HepG2 (cell line): ENCODE results near the gene CSNK1E. TPM values are rescaled to one million over a fixed set of nuclear protein-coding genes. Genes with fewer than 3 reads are reported as not detected.

Source experiments
- CHCHD3 ChIP-seq: sonication (generic); formaldehyde crosslinking; IDR thresholded peaks from 2 replicates; pipeline ENCODE4 v1.8.0; 2022; ENCODE audit warnings: mild to moderate bottlenecking, missing genetic modification reagents, moderate library complexity
- DPF2 ChIP-seq: sonication (generic); formaldehyde crosslinking; IDR thresholded peaks from 2 replicates; pipeline ENCODE4 v1.4.0; 2020; ENCODE audit warnings: mild to moderate bottlenecking, low read depth, missing genetic modification reagents, borderline replicate concordance
- EP300 ChIP-seq, 3 experiments: sonication (generic) in 1 of 3; formaldehyde crosslinking in 1 of 3; IDR thresholded peaks; 2 replicates each; pipeline versions ENCODE4 v1.5.1 to v1.6.1; 2011 to 2020; ENCODE audit warnings: low read depth in 2 of 3, low read length in 2 of 3, borderline replicate concordance in 1 of 3, improper control_type of control experiment in 1 of 3, mild to moderate bottlenecking in 1 of 3, missing genetic modification reagents in 1 of 3, moderate library complexity in 1 of 3
- HMG20A ChIP-seq: IDR thresholded peaks from 2 replicates; pipeline ENCODE4 v1.6.1; 2016; ENCODE audit warnings: borderline replicate concordance
- HMGA1 ChIP-seq: sonication (generic); formaldehyde crosslinking; conservative IDR thresholded peaks from 2 replicates; pipeline ENCODE4 v1.4.0; 2020; ENCODE audit warnings: missing genetic modification reagents
- LCORL ChIP-seq, 2 experiments: fragments of 450-650 bp in 1 of 2; sonication (generic) in 1 of 2; formaldehyde crosslinking in 1 of 2; IDR thresholded peaks; 2 replicates each; pipeline versions ENCODE4 v1.5.0 to v1.6.1; 2017 to 2020; ENCODE audit warnings: antibody characterized with exemption in 1 of 2, missing genetic modification reagents in 1 of 2
- MEIS2 ChIP-seq: sonication (generic); formaldehyde crosslinking; IDR thresholded peaks from 2 replicates; pipeline ENCODE4 v1.9.0; 2021; ENCODE audit warnings: mild to moderate bottlenecking, missing genetic modification reagents
- NFIB ChIP-seq: sonication (generic); formaldehyde crosslinking; IDR thresholded peaks from 2 replicates; pipeline ENCODE4 v1.9.0; 2021; ENCODE audit warnings: missing genetic modification reagents, mild to moderate bottlenecking, borderline replicate concordance
- SNAPC2 ChIP-seq: sonication (generic); formaldehyde crosslinking; IDR thresholded peaks from 2 replicates; pipeline ENCODE4 v1.8.1; 2022; ENCODE audit warnings: mild to moderate bottlenecking, missing genetic modification reagents
- TEAD3 ChIP-seq: optimal IDR thresholded peaks from 2 replicates; pipeline ENCODE3; 2016; ENCODE audit warnings: borderline replicate concordance
- YY1 ChIP-seq: IDR thresholded peaks from 2 replicates; pipeline ENCODE4 v1.6.1; 2011; ENCODE audit warnings: low read length, low read depth, moderate library complexity, mild to moderate bottlenecking; ENCODE audit not compliant: insufficient read depth, insufficient replicate concordance
- ZBTB8A ChIP-seq: sonication (generic); formaldehyde crosslinking; IDR thresholded peaks from 2 replicates; pipeline ENCODE4 v1.4.0; 2020; ENCODE audit warnings: mild to moderate bottlenecking, low read depth, missing genetic modification reagents, borderline replicate concordance
- ZNF224 ChIP-seq: sonication (generic); formaldehyde crosslinking; IDR thresholded peaks from 2 replicates; pipeline ENCODE4 v1.5.0; 2020; ENCODE audit warnings: mild to moderate bottlenecking, missing genetic modification reagents
- ZNF260 ChIP-seq: sonication (generic); formaldehyde crosslinking; IDR thresholded peaks from 2 replicates; pipeline ENCODE4 v1.4.0; 2020; ENCODE audit warnings: missing genetic modification reagents, low read depth, mild to moderate bottlenecking, borderline replicate concordance
- ZNF274 ChIP-seq: sonication (generic); formaldehyde crosslinking; IDR thresholded peaks from 2 replicates; pipeline ENCODE4 v1.5.1; 2020; ENCODE audit warnings: mild to moderate bottlenecking, missing genetic modification reagents
- ZNF362 ChIP-seq: sonication (generic); formaldehyde crosslinking; IDR thresholded peaks from 2 replicates; pipeline ENCODE4 v1.4.0; 2020; ENCODE audit warnings: missing genetic modification reagents, mild to moderate bottlenecking, borderline replicate concordance
- ZNF703 ChIP-seq: sonication (generic); formaldehyde crosslinking; IDR thresholded peaks from 2 replicates; pipeline ENCODE4 v1.5.1; 2020; ENCODE audit warnings: missing genetic modification reagents, mild to moderate bottlenecking, moderate library complexity, borderline replicate concordance
- ZNF747 ChIP-seq: sonication (generic); formaldehyde crosslinking; IDR thresholded peaks from 2 replicates; pipeline ENCODE4 v1.8.1; 2023; ENCODE audit warnings: missing genetic modification reagents, mild to moderate bottlenecking, borderline replicate concordance
- ZNF784 ChIP-seq: sonication (generic); formaldehyde crosslinking; IDR thresholded peaks from 2 replicates; pipeline ENCODE4 v1.5.1; 2020; ENCODE audit warnings: missing genetic modification reagents, mild to moderate bottlenecking, borderline replicate concordance
- ZNF883 ChIP-seq: sonication (generic); formaldehyde crosslinking; IDR thresholded peaks from 2 replicates; pipeline ENCODE4 v1.5.1; 2020; ENCODE audit warnings: mild to moderate bottlenecking, missing genetic modification reagents; ENCODE audit errors: not compliant biosample characterization
- ZZZ3 ChIP-seq: sonication (generic); formaldehyde crosslinking; IDR thresholded peaks from 2 replicates; pipeline ENCODE4 v1.4.0; 2020; ENCODE audit warnings: missing genetic modification reagents, mild to moderate bottlenecking, borderline replicate concordance
- polyA plus RNA-seq, 8 experiments: library from polyadenylated mRNA; depleted of rRNA in 3 of 8; stranded (reverse) in 7 of 8; unstranded in 1 of 8; fragments of >200 nt; fragmentation: Illumina TruSeq in 4 of 8; extraction: Trizol in 4 of 8; gene quantifications; 2 replicates each; pipeline versions ENCODE4 v1.2.1 to v1.2.3, GENCODE V29; 2011 to 2016; ENCODE audit warnings: low read depth in 4 of 8, missing spikeins in 1 of 8, mixed read lengths in 1 of 8; ENCODE audit not compliant: insufficient read depth in 1 of 8
- total RNA-seq, 5 experiments: library from RNA; depleted of rRNA; stranded (reverse); fragments of >200 nt; fragmentation: Illumina TruSeq; extraction: Trizol; gene quantifications; 2 replicates each; pipeline ENCODE4 v1.2.3, GENCODE V29; 2016; ENCODE audit warnings: low read depth in 1 of 5
- TF ChIP-seq, protein P1 (sequence below): IDR thresholded peaks from 2 replicates; pipeline ENCODE4 v1.6.1; 2016
- TF ChIP-seq, protein P2 (sequence below): sonication (generic); formaldehyde crosslinking; IDR thresholded peaks from 2 replicates; pipeline ENCODE4 v1.4.0; 2020; ENCODE audit warnings: mild to moderate bottlenecking, missing genetic modification reagents, borderline replicate concordance

CSNK1E gene
- total and polyA plus RNA-seq, 2 of the 13 experiments (the other 11 are each of a cell fraction or from before 2014, with no cell fraction given): 34.7 to 129 TPM

DNA sequence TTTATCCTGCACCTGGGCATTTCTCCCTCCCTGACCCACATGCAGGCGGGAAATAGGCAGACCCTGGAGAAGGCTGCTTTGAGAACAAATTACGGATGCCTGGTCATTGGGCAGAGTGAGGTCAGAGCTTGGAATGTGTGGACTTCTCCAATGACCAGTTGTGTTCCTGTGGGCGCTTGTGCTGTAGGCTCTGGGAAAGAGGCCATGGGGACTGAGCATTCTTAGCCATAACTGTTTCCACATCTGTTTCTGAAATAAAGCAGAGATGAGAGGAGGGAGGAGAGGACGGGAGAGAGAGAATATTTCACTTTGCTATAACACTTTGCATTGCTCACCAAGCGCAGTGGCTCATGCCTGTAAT lies 33.2 kb downstream of the CSNK1E start (continued):
- TF ChIP-seq ZNF883 (peak; percentile 30), HMGA1 (CRISPR knock-in tag) (no peak), HMG20A (CRISPR knock-in tag) (peak; percentile 6; the same call in 1 of the 2 replicates), ZNF747 (CRISPR knock-in tag) (no peak), SNAPC2 (CRISPR knock-in tag) (no peak), ZNF784 (CRISPR knock-in tag) (0 out of 2 replicates have a peak, but pooled peaks have one; percentile 5), CHCHD3 (no peak), LCORL (IDR thresholded peaks at IDR 0.05) (no peak), LCORL (CRISPR knock-in tag; IDR thresholded peaks at IDR 0.05) (peak; percentile 54; the same call in 1 of the 2 replicates), ZNF260 (CRISPR knock-in tag) (no peak), TEAD3 (CRISPR knock-in tag) (peak; percentile 53), DPF2 (CRISPR knock-in tag) (no peak), ZNF224 (no peak), ZNF703 (CRISPR knock-in tag) (no peak), ZNF362 (CRISPR knock-in tag) (no peak), ZBTB8A (CRISPR knock-in tag) (no peak), MEIS2 (CRISPR knock-in tag) (no peak), NFIB (CRISPR knock-in tag) (no peak), ZZZ3 (CRISPR knock-in tag) (no peak), YY1 (no peak), EP300 (IDR thresholded peaks at IDR 0.05; ENCODE audit: low read depth in 2 of 2, low read length in 2 of 2) (no peak), EP300 (CRISPR knock-in tag; IDR thresholded peaks at IDR 0.05; ENCODE audit: borderline replicate concordance) (no peak), ZNF274 (CRISPR knock-in tag) (no peak)
- TF ChIP-seq, protein P1, sequence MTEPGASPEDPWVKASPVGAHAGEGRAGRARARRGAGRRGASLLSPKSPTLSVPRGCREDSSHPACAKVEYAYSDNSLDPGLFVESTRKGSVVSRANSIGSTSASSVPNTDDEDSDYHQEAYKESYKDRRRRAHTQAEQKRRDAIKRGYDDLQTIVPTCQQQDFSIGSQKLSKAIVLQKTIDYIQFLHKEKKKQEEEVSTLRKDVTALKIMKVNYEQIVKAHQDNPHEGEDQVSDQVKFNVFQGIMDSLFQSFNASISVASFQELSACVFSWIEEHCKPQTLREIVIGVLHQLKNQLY (CRISPR knock-in tag): no peak
- TF ChIP-seq, protein P2, sequence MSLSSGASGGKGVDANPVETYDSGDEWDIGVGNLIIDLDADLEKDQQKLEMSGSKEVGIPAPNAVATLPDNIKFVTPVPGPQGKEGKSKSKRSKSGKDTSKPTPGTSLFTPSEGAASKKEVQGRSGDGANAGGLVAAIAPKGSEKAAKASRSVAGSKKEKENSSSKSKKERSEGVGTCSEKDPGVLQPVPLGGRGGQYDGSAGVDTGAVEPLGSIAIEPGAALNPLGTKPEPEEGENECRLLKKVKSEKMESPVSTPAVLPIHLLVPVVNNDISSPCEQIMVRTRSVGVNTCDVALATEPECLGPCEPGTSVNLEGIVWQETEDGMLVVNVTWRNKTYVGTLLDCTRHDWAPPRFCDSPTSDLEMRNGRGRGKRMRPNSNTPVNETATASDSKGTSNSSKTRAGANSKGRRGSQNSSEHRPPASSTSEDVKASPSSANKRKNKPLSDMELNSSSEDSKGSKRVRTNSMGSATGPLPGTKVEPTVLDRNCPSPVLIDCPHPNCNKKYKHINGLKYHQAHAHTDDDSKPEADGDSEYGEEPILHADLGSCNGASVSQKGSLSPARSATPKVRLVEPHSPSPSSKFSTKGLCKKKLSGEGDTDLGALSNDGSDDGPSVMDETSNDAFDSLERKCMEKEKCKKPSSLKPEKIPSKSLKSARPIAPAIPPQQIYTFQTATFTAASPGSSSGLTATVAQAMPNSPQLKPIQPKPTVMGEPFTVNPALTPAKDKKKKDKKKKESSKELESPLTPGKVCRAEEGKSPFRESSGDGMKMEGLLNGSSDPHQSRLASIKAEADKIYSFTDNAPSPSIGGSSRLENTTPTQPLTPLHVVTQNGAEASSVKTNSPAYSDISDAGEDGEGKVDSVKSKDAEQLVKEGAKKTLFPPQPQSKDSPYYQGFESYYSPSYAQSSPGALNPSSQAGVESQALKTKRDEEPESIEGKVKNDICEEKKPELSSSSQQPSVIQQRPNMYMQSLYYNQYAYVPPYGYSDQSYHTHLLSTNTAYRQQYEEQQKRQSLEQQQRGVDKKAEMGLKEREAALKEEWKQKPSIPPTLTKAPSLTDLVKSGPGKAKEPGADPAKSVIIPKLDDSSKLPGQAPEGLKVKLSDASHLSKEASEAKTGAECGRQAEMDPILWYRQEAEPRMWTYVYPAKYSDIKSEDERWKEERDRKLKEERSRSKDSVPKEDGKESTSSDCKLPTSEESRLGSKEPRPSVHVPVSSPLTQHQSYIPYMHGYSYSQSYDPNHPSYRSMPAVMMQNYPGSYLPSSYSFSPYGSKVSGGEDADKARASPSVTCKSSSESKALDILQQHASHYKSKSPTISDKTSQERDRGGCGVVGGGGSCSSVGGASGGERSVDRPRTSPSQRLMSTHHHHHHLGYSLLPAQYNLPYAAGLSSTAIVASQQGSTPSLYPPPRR: no peak
